ENCODE results near the gene PDIA4. TPM values are rescaled to one million over a fixed set of nuclear protein-coding genes. Genes with fewer than 3 reads are reported as not detected.
A peak's percentile ranks its signal among the peaks of the same experiment; 100 is the strongest.

PDIA4 gene
- polyA plus RNA-seq, 3 donors, result 36.5 to 51.2 (median 37.0) TPM

DNA sequence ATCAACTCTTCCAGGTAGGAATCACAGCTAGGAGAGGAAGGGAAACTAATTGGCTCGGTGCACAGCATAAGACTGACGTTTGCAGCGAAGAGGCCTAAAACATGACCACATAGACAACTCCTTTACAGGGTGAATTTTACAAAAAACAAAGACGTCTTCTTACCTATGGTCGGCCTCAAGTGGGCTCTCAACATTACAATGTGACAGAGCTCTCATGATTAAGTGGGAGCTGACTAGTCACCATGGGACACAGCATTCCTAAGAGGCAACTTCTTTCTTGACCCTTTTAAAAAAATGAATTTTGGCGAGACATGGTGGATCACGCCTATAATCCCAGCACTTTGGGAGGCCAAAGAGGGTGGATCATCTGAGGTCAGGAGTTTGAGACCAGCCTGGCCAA lies 4.6 kb downstream of the PDIA4 start:
- H3K27ac ChIP-seq (ENCODE audit: low read depth in 1 of 2, low read length in 2 of 2), result peak overlapping the region in 1 of 2 donors; percentile 45
- DNase-seq, result no peak
- H3K4me1 Mint-ChIP-seq, result peaks cover 23% of the 10 kb centered on the region
- no peaks in the 10 kb centered on the region for H3K9me3 ChIP-seq (replicated peaks in 1 of 2; ENCODE audit: control insufficient read depth in 1 of 2, insufficient read depth in 1 of 2, low read length in 2 of 2)
- H3K4me1 ChIP-seq (ENCODE audit: control insufficient read depth in 1 of 2, insufficient read depth in 2 of 2, low read length in 2 of 2), result peaks cover 11 to 18% of the 10 kb centered on the region in 2 donors
- 94% methylated on average over 3 of the region's 7 CpGs for WGBS (ENCODE audit: insufficient coverage)
- no peak overlapping the region for H3K27ac Mint-ChIP-seq
- peaks cover 0 to 2% (median 0%) of the 10 kb centered on the region in 3 donors for H3K27me3 Mint-ChIP-seq (ENCODE audit: low read depth in 3 of 3)
- no peak overlapping the region for H3K4me3 ChIP-seq (replicated peaks in 1 of 3; ENCODE audit: low read depth in 2 of 3, low read length in 3 of 3)
- no peaks in the 10 kb centered on the region for H3K27me3 ChIP-seq (ENCODE audit: control insufficient read depth in 2 of 2, insufficient read depth in 2 of 2, low read length in 2 of 2)
- H3K36me3 Mint-ChIP-seq, result peaks cover 25 to 39% of the 10 kb centered on the region in 2 donors
- H2AFZ ChIP-seq (ENCODE audit: insufficient read depth, low read depth, low read length, poor library complexity, severe bottlenecking), result no peak overlapping the region
- no peak overlapping the region for H3K9ac ChIP-seq (ENCODE audit: insufficient read depth, low read length, poor library complexity, severe bottlenecking)
- TF ChIP-seq, protein P1, sequence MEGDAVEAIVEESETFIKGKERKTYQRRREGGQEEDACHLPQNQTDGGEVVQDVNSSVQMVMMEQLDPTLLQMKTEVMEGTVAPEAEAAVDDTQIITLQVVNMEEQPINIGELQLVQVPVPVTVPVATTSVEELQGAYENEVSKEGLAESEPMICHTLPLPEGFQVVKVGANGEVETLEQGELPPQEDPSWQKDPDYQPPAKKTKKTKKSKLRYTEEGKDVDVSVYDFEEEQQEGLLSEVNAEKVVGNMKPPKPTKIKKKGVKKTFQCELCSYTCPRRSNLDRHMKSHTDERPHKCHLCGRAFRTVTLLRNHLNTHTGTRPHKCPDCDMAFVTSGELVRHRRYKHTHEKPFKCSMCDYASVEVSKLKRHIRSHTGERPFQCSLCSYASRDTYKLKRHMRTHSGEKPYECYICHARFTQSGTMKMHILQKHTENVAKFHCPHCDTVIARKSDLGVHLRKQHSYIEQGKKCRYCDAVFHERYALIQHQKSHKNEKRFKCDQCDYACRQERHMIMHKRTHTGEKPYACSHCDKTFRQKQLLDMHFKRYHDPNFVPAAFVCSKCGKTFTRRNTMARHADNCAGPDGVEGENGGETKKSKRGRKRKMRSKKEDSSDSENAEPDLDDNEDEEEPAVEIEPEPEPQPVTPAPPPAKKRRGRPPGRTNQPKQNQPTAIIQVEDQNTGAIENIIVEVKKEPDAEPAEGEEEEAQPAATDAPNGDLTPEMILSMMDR (IDR thresholded peaks at IDR 0.05), result no peak
- H3K79me2 ChIP-seq (ENCODE audit: insufficient read depth, low read length), result peaks cover 71% of the 10 kb centered on the region
- H3K4me2 ChIP-seq (replicated peaks; ENCODE audit: extremely low read depth, low read length, poor library complexity, severe bottlenecking), result no peak overlapping the region
- H4K20me1 ChIP-seq (ENCODE audit: insufficient read depth, low read length), result peaks cover 12% of the 10 kb centered on the region
- H3K36me3 ChIP-seq (replicated peaks in 1 of 2; ENCODE audit: control insufficient read depth in 1 of 2, insufficient read depth in 2 of 2, low read length in 2 of 2), result peaks cover 12 to 30% of the 10 kb centered on the region in 2 donors
- intact Hi-C loops (cut with micrococcal nuclease), result loop anchor here in 1 of 2 donors (10.0 kb wide), 1 partner anchor 601 kb away; no protein-coding TSS in a partner anchor
- H3K4me3 Mint-ChIP-seq, result no peak overlapping the region
- H3K9me3 Mint-ChIP-seq, result peaks cover 0 to 2% (median 0%) of the 10 kb centered on the region in 7 donors

DNA sequence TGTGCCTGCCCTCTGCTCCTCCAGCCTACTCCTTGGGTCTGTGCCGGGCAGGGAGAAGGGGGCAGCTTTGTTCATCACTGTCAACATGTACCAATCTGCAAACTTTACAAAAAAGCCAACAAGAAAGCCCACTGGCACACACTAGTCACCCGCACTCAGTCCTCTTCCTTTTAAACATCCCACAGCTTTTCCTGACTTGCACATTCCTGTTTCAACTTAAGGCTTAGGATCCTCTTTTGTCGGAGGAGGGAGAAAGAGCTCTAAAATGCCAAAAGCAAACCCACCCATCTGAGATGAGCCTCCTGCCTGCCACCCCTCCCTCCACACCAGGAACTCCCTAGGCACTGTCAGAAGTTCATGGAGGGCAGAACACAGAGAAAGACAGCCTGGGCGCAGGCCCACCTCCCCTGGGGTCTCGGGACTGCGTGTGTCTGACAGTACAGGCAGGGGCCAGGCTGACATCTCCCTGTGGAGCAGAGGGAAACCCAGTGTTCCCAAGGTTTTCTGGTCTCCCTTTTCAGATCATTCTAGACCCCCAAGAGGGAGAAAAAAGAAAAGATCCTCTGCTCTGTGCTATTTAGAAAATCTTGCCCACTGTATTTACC lies 5.4 kb downstream of the PDIA4 start:
- no peak overlapping the region for H3K4me2 ChIP-seq (replicated peaks; ENCODE audit: extremely low read depth, low read length, poor library complexity, severe bottlenecking)
- H3K4me3 Mint-ChIP-seq, result no peak overlapping the region

More for the DNA sequence above, 5.4 kb downstream of the PDIA4 start:
- H2AFZ ChIP-seq (ENCODE audit: insufficient read depth, low read depth, low read length, poor library complexity, severe bottlenecking), result no peak overlapping the region
- peaks cover 17 to 37% of the 10 kb centered on the region in 2 donors for H3K36me3 ChIP-seq (replicated peaks in 1 of 2; ENCODE audit: control insufficient read depth in 1 of 2, insufficient read depth in 2 of 2, low read length in 2 of 2)
- H4K20me1 ChIP-seq (ENCODE audit: insufficient read depth, low read length), result peaks cover 12% of the 10 kb centered on the region
- no peaks in the 10 kb centered on the region for H3K27me3 ChIP-seq (ENCODE audit: control insufficient read depth in 2 of 2, insufficient read depth in 2 of 2, low read length in 2 of 2)
- H3K9ac ChIP-seq (ENCODE audit: insufficient read depth, low read length, poor library complexity, severe bottlenecking), result no peak overlapping the region
- Mint-ChIP-seq H3K4me1 (peaks cover 22% of the 10 kb centered on the region), H3K27ac (peak overlapping the region in 4 of 7 donors; percentile 10 to 85 (median 20)), H3K36me3 (peaks cover 28 to 47% of the 10 kb centered on the region in 2 donors), H3K27me3 (ENCODE audit: low read depth in 3 of 3) (peaks cover 0 to 2% (median 0%) of the 10 kb centered on the region in 3 donors), H3K9me3 (peaks cover 0 to 1% (median 0%) of the 10 kb centered on the region in 7 donors)
- 100% methylated on average over 1 of the region's 6 CpGs for WGBS (ENCODE audit: insufficient coverage)
- H3K4me1 ChIP-seq (ENCODE audit: control insufficient read depth in 1 of 2, insufficient read depth in 2 of 2, low read length in 2 of 2), result peaks cover 11 to 14% of the 10 kb centered on the region in 2 donors
- no peak overlapping the region for H3K4me3 ChIP-seq (replicated peaks in 1 of 3; ENCODE audit: low read depth in 2 of 3, low read length in 3 of 3)
- intact Hi-C loops (cut with micrococcal nuclease), result loop anchor here in 1 of 2 donors (10.0 kb wide), 1 partner anchor 602 kb away; no protein-coding TSS in a partner anchor
- TF ChIP-seq, protein P1 (IDR thresholded peaks at IDR 0.05), result no peak
- peaks cover 69% of the 10 kb centered on the region for H3K79me2 ChIP-seq (ENCODE audit: insufficient read depth, low read length)
- H3K9me3 ChIP-seq (replicated peaks in 1 of 2; ENCODE audit: control insufficient read depth in 1 of 2, insufficient read depth in 1 of 2, low read length in 2 of 2), result no peaks in the 10 kb centered on the region
- peak overlapping the region in 1 of 2 donors; percentile 45 for H3K27ac ChIP-seq (ENCODE audit: low read depth in 1 of 2, low read length in 2 of 2)
- no peak for DNase-seq
